Suprapubic skin (tissue), 4 donors: ENCODE data around the gene C1orf21. TPM values are rescaled to one million over a fixed set of nuclear protein-coding genes. Genes with fewer than 3 reads are reported as not detected.

Experiments used
- DNase-seq, 2 donors: peaks; one replicate each; pipeline ENCODE4 v3.0.0-alpha.2; 2019; ENCODE audit warnings: low spot score in 2 of 2
- H3K27ac ChIP-seq: fragments of 200-600 bp; sonication (generic); one replicate; pipeline ENCODE4 v1.5.1; 2019
- H3K27me3 ChIP-seq: fragments of 200-600 bp; sonication (generic); one replicate; pipeline ENCODE4 v1.5.1; 2019
- H3K36me3 ChIP-seq: fragments of 200-600 bp; sonication (generic); one replicate; pipeline ENCODE4 v1.5.1; 2019
- H3K4me1 ChIP-seq: fragments of 200-600 bp; sonication (generic); one replicate; pipeline ENCODE4 v1.5.1; 2019
- H3K4me3 ChIP-seq: fragments of 200-600 bp; sonication (generic); one replicate; pipeline ENCODE4 v1.5.1; 2019; ENCODE audit warnings: mild to moderate bottlenecking
- H3K9me3 ChIP-seq: fragments of 200-600 bp; sonication (generic); one replicate; pipeline ENCODE4 v1.5.1; 2019
- EP300 ChIP-seq: sonication (generic); formaldehyde crosslinking; IDR thresholded peaks from one replicate; pipeline ENCODE4 v1.6.1; 2017; ENCODE audit warnings: antibody characterized with exemption
- POLR2A ChIP-seq, 2 donors: fragments of 450-650 bp; IDR thresholded peaks; one replicate each; pipeline ENCODE4 v1.6.1; 2017; ENCODE audit warnings: antibody characterized with exemption in 2 of 2, mild to moderate bottlenecking in 2 of 2, moderate library complexity in 2 of 2
- POLR2AphosphoS5 ChIP-seq, 3 donors: sonication (generic); formaldehyde crosslinking; IDR thresholded peaks; one replicate each; pipeline ENCODE4 v1.6.1; 2017; ENCODE audit warnings: antibody characterized with exemption in 3 of 3
- WGBS: methylation state at CpG from one replicate; pipeline ENCODE4 v1.1.5; 2018; 5-methylcytosine and 5-hydroxymethylcytosine counted together
- total RNA-seq, 4 donors: library from RNA; depleted of rRNA; stranded (reverse); fragments of >200 nt; gene quantifications; one replicate each; pipeline ENCODE4 v1.1.0, GENCODE V29; 2016
- TF ChIP-seq, protein P1 (sequence below), 2 donors: fragments of 200-600 bp in 1 of 2; fragments of 450-650 bp in 1 of 2; sonication (generic) in 1 of 2; IDR thresholded peaks; one replicate each; pipeline ENCODE4 v1.5.1; 2016 to 2019; ENCODE audit warnings: antibody characterized with exemption in 2 of 2, mild to moderate bottlenecking in 1 of 2, moderate library complexity in 1 of 2

Gene C1orf21
- total RNA-seq, 4 donors from 2014 or later: 73.0 to 95.7 (median 79.2) TPM

GRCh38 chr1:184623404-184623803, 236.6 kb downstream of the C1orf21 start:
- WGBS: 82% methylated on average over 4 of the region's 4 CpGs
- Histone ChIP-seq H3K36me3 (peaks cover 9% of the 10 kb centered on the region), H3K9me3 (no peaks in the 10 kb centered on the region), H3K4me1 (peaks cover 74% of the 10 kb centered on the region), H3K27ac (peak overlapping the region; percentile 86), H3K4me3 (no peak overlapping the region), H3K27me3 (no peaks in the 10 kb centered on the region)
- DNase-seq: no peak
- TF ChIP-seq, protein P1, sequence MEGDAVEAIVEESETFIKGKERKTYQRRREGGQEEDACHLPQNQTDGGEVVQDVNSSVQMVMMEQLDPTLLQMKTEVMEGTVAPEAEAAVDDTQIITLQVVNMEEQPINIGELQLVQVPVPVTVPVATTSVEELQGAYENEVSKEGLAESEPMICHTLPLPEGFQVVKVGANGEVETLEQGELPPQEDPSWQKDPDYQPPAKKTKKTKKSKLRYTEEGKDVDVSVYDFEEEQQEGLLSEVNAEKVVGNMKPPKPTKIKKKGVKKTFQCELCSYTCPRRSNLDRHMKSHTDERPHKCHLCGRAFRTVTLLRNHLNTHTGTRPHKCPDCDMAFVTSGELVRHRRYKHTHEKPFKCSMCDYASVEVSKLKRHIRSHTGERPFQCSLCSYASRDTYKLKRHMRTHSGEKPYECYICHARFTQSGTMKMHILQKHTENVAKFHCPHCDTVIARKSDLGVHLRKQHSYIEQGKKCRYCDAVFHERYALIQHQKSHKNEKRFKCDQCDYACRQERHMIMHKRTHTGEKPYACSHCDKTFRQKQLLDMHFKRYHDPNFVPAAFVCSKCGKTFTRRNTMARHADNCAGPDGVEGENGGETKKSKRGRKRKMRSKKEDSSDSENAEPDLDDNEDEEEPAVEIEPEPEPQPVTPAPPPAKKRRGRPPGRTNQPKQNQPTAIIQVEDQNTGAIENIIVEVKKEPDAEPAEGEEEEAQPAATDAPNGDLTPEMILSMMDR (IDR thresholded peaks at IDR 0.05): no peak
- TF ChIP-seq POLR2A (IDR thresholded peaks at IDR 0.05) (no peak), POLR2AphosphoS5 (IDR thresholded peaks at IDR 0.05) (no peak), EP300 (no peak)

GRCh38 chr1:184624051-184624450, 237.2 kb downstream of the C1orf21 start:
- Histone ChIP-seq H3K27ac (peak overlapping the region; percentile 86), H3K27me3 (no peaks in the 10 kb centered on the region), H3K36me3 (peaks cover 9% of the 10 kb centered on the region), H3K4me1 (peaks cover 80% of the 10 kb centered on the region), H3K9me3 (no peaks in the 10 kb centered on the region), H3K4me3 (no peak overlapping the region)
- no peak for DNase-seq
- WGBS: 59% methylated on average over 2 of the region's 2 CpGs
- TF ChIP-seq, protein P1 (IDR thresholded peaks at IDR 0.05): no peak
- no peak for TF ChIP-seq POLR2AphosphoS5 (IDR thresholded peaks at IDR 0.05)
- TF ChIP-seq EP300: no peak
- TF ChIP-seq POLR2A (IDR thresholded peaks at IDR 0.05): no peak

DNA sequence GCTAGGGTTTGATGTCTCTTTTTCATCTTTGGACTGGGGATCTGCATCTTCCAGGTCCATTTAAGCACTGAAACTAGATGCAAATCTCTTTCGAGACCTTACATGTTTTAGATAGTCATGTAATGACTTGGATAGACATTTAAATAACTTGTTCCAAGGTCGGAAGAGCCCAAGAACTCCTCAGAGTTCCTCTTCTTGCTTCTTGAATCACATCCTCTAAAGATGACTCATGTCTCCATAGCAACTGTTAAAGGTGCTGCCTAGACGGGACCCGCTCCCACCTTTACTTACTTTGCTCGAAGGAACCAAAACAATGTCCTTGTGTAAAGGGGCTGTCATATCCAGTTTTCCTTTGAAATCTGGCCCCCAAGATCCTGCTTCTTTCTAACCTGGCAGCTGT, 237.8 kb downstream of the C1orf21 start:
- Histone ChIP-seq H3K36me3 (peaks cover 7% of the 10 kb centered on the region), H3K9me3 (no peaks in the 10 kb centered on the region), H3K4me3 (no peak overlapping the region), H3K27ac (peak overlapping the region; percentile 86), H3K4me1 (peaks cover 86% of the 10 kb centered on the region), H3K27me3 (no peaks in the 10 kb centered on the region)
- 48% methylated on average over 5 of the region's 5 CpGs for WGBS
- TF ChIP-seq EP300: no peak
- TF ChIP-seq POLR2A (IDR thresholded peaks at IDR 0.05): no peak
- TF ChIP-seq POLR2AphosphoS5 (IDR thresholded peaks at IDR 0.05): no peak
- TF ChIP-seq, protein P1 (IDR thresholded peaks at IDR 0.05): no peak
- DNase-seq: no peak

GRCh38 chr1:184625271-184625670, 238.4 kb downstream of the C1orf21 start:
- WGBS: 73% methylated on average over 4 of the region's 4 CpGs
- peak overlapping the region; percentile 86 for H3K27ac ChIP-seq
- no peak for DNase-seq
- H3K27me3 ChIP-seq: no peaks in the 10 kb centered on the region
- TF ChIP-seq POLR2AphosphoS5 (IDR thresholded peaks at IDR 0.05): no peak
- TF ChIP-seq EP300: no peak
- peaks cover under 1% of the 10 kb centered on the region for H3K36me3 ChIP-seq
- no peak overlapping the region for H3K4me3 ChIP-seq
- peaks cover 85% of the 10 kb centered on the region for H3K4me1 ChIP-seq
- no peaks in the 10 kb centered on the region for H3K9me3 ChIP-seq

DNA sequence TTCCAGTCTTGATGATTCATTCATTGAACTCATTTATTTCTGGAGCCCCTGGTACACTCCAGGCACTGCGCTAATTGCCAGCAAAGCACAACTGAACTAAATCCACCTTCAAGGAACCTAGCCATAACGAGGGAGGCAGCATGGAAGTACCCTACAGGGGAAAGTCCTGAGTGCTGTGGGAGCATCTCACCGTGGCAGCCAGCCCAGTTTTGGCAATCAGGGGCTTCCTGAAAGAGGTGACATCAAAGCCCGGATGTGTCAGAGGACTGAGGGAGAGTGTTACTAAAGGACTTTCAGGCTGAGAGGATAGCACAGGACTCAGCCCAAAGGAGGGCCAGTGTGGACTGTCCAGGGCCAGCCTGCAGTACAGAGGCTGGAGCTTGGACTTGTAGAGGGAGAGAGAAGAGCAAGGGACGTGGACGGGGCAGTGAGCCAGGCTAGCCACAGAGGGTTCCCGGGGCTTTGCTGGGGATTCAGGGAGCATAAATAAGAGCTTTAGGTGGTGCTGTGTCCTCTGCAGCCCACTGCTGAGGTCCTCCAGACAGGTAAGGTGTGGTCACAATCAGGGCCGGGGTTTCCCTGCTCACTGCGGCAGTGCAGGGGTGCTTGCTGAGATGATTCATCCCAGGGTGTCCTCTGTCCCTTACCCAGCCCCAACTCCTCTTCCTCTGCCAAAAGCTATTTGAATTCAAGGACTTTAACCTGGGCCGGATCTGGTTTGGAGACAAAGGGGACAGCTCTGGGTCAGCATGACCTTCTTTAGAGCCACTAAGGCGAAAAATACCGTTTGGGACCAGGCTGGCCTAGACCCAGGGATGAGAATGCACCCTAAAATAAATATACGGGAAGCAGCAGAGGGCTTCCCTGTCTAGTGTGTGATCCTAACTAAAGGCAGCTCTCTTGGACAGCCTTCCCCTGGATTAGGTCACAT, 239.5 kb downstream of the C1orf21 start:
- no peaks in the 10 kb centered on the region for H3K9me3 ChIP-seq
- TF ChIP-seq POLR2A (IDR thresholded peaks at IDR 0.05): no peak
- TF ChIP-seq POLR2AphosphoS5 (IDR thresholded peaks at IDR 0.05): no peak
- TF ChIP-seq EP300: no peak
- TF ChIP-seq, protein P1 (IDR thresholded peaks at IDR 0.05): no peak
- H3K27ac ChIP-seq: peak overlapping the region; percentile 86
- no peaks in the 10 kb centered on the region for H3K36me3 ChIP-seq
- H3K27me3 ChIP-seq: no peaks in the 10 kb centered on the region
- peaks cover 83% of the 10 kb centered on the region for H3K4me1 ChIP-seq
- WGBS: 68% methylated on average over 12 of the region's 13 CpGs
- H3K4me3 ChIP-seq: no peak overlapping the region
- no peak for DNase-seq
